GM23248 (cell line): ENCODE data around the gene KLHL28.

ENCODE experiments used
- EZH2 ChIP-seq: fragments of 200-600 bp; sonication (generic); IDR thresholded peaks from 2 replicates; pipeline ENCODE4 v1.6.1; 2018; ENCODE audit warnings: antibody characterized with exemption, mild to moderate bottlenecking; ENCODE audit not compliant: insufficient read depth, poor library complexity, severe bottlenecking
- EZH2phosphoT487 ChIP-seq: fragments of 200-600 bp; sonication (generic); IDR thresholded peaks from 2 replicates; pipeline ENCODE4 v1.6.1; 2018; ENCODE audit warnings: antibody characterized with exemption, moderate library complexity, mild to moderate bottlenecking, low read depth; ENCODE audit not compliant: insufficient read depth

DNA sequence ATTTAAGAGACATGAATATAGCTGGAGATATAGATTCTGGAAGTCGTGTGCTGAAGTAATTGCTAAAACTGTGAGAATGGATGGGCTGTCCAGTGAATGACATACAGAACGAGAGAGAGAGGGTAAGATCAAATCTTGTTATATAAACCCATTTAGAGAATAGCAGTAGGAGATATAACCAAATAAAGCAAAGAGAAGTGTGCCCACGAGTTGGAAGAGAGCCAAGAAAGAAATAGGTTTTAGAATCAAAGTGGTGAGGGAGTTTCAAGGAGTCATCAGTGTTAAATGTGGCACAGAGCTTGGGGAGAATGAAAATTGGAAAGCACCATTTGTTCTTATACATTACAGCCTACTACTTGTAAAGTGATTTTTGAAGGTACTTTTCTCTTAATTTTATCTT is 19.5 kb upstream of the KLHL28 start:
- TF ChIP-seq EZH2phosphoT487 (no peak), EZH2 (no peak)
